Embryonic facial prominence (tissue), 1 donor: ENCODE data around the gene TRIM25.

Source experiments
- DNase-seq: peaks from one replicate; pipeline ENCODE4 v3.0.0-alpha.2; 2016; ENCODE audit errors: extremely low spot score

Gene TRIM25

DNA sequence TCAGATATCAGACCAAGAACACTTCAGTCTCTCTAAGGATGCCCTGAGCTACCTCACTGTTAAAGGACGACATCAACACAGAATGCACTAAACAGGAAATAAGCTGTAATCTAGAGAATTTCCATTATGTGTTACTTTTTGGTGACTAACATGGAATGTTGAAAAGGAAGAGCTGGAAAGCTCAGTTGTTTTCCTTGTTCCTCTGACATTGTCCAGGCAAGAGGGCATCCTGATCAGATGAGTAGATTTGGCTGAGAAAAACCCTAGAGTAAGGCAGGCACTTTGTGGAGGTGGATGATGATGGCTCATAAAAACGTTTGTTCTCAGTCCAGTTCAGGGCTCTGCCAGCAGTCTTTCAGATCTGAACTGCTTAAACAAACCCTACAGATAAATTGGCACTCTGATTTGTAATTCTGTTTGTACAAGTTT lies 45.9 kb downstream of the TRIM25 start:
- DNase-seq, result no peak

DNA sequence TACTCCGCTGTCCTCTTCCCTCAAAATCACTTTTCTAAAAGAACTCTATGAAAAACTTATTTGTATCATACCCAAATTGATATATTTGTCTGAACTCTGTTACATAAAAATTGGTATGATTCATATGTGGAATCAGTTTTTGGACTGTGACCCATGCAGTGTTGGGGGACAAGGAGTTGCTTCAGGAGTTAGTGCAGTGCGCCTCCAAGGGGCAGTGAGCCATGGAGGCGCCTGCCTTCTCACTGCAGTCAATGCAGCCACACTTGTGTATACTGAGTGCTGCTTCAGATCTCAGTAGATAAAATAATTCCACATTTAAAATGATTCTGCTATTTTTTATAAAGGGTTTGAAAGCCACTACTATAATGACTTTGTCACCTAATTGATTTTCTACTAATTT lies 47.4 kb downstream of the TRIM25 start:
- no peak for DNase-seq

DNA sequence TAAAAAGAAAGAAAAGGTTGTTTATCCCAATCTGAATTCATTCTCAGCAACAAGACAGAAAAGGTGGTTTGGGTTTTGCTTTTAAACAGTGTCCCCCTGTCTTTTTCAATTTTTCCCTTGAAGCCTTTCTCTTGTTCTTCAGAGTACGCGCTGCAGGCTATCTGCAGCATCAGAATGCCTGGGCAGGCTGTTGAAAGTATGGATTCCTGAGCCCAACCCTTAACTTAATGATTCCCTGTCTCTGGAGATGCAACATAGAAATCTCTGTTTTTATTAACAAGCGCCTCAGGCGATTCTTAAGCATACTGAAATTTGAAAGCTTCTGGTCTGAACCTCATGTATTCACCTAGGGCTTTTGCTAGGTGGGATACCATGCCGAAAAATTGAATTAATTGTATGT lies 47.8 kb downstream of the TRIM25 start:
- DNase-seq, result no peak

DNA sequence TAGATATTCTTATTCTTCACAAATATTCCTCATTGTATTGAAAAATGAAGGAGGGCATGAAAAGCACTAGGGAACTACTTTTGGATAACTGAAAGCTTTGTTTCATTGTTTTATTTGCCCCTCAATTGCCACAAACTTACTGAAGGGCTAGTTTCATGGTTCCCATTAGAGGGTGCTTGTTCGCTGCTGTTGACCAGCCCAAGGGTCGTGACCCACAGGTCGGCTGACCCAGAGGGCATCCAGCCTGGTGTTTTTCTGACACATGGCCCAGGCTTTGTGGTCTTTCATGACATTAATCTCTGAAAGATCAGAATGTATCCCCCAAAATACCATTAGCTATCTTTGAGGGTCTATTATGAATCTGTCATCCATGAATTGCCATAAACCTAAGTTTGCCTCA lies 49.9 kb downstream of the TRIM25 start:
- DNase-seq, result no peak

DNA sequence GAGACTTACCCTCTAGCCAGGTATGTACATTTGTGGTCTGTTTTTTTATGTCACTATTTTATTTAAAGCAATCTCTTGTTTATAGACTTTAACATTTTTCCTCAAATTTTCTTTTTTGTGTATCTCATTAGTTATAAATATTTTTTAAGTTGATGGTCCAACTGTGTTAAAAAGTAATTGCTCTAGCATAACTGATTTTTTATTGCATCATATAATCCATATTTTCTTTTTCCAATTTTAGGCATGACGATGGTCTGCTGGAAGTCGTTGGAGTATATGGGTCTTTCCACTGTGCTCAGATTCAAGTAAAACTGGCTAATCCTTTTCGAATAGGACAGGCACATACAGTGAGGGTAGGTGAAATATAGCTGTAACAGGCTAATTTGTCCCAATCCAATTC lies 52.0 kb downstream of the TRIM25 start:
- no peak for DNase-seq

DNA sequence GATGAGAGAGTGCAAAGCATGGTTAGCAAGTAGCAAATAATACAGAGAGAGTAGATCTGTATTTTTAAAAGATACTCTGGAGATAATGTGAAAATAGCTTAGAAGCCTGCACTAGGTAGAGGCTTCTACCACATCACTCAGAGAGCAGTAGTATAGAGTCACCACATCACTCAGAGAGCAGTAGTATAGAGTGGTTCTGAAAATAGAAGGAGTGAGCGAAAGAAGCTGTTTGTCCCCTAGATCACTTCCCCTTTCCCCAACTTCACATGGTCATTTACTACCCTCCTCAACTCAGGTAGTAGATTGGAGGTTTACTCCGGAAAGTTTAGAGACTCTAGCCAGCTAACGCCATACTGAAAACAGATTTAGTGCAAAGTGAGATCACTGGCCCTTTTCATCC lies 62.8 kb downstream of the TRIM25 start:
- DNase-seq, result no peak

DNA sequence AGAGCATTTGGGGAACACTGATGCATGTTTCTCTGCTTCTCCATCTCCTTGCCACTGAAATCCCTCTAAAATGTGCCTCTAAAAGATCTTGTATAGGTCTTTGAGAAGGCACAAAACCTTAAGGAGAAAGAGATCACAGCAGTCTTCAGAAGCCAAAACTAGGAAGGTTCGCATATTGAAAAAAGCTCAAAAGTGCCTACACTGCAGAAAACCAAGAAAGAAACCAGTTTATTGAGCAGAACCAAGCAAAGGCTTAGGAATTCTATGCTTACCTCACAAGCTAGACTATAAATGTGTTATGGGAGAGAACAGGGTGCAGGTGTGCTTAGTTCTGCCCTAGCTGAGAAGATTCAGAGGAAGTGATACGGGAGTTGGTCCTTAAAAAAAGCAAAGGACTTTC lies 63.3 kb downstream of the TRIM25 start:
- DNase-seq, result no peak

DNA sequence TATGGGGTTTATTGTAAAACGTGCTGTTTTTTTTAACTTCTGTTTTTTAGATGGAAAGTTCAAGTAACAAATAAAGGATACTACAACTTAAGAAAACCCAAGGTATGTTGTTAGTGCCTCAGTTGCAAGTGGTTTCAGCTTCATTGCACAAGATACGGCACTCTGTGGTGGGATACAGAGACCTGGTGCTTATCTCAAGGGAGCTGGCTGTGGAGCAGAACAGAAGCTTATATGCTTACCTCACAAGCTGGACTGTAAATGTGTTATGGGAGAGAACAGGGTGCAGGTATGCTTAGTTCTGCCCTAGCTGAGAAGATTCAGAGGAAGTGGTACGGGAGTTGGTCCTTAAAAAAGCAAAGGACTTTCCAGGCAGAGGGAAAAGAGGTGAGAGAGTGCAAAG lies 64.7 kb downstream of the TRIM25 start:
- no peak for DNase-seq

DNA sequence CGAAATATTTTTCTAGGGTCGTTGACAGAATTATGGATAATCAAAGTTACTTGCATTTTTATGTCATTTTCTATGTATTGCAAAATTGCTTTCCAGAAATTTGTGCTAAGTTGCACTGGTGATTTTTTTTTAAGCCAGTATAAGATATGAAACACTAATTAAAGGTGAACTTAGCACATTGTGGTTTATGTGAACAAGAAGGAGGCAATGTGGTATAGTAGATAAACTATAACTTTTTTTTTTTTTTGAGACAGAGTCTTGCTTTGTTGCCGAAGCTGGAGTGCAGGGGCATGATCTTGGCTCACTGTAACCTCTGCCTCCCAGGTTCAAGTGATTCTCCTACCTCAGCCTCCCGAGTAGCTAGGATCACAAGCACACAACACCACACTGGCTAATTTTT lies 66.7 kb downstream of the TRIM25 start:
- no peak for DNase-seq

DNA sequence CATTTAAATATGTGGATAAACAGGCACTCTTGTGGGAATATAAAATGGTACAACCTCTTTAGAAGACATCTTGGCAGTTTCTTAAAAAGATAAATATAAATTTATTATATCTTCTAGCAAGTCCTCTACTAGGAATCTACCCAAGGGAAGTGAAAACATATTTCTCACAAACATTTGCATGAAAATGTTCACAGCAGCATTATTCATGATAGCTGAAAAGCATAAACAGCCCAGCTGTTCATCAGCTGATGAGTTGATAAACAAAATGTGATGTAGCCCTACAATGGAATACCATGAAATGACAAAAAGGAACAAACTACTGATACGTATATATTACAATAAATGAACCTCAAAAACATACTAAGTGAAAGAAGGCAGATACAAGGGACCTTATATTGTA lies 67.9 kb downstream of the TRIM25 start:
- no peak for DNase-seq

DNA sequence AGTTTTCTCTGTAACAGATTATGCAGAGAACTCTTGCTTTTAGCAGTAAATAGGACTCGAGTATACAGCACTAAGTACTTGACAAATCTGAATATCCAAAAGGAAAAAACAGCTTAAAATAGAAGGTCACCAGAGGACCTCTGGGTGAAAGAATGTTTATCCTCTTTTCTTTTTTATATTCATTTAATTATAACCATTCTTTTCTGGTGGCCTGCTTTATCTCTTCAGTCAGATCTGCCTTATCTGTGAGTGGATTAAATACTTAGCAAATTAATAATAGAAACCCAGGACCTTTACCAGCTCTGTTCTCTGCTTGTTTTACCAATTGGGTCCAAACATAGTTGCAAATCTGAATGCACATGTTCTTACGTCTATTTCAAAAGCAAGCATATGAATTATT lies 71.3 kb downstream of the TRIM25 start:
- no peak for DNase-seq

DNA sequence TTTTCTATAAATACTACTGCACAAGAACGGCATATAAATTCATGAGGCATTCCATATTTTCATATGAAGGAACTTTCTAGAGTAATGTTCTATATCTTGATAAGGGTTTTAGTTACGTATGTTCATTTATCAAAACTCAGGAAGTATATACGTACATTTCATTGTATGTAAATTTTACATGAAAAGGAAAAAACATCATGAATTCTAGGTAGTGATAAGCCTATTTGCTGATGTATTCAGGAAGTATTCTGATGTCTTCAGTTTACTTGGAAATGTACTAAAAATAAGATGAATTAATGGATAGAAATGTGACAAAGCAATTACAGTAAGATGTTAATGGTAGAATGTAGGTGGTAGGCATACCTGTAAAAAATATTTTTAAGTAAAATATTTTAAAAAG lies 75.2 kb downstream of the TRIM25 start:
- DNase-seq, result no peak
